Ishikawa (cell line): ENCODE results near the gene ZNF536.

ENCODE experiments used
- EGR1 ChIP-seq: IDR thresholded peaks from 2 replicates; pipeline ENCODE4 v1.6.1; 2012
- EP300 ChIP-seq: IDR thresholded peaks from 2 replicates; pipeline ENCODE4 v1.6.1; 2012; ENCODE audit warnings: borderline replicate concordance
- FOXM1 ChIP-seq: IDR thresholded peaks from 2 replicates; pipeline ENCODE4 v1.6.1; 2012; ENCODE audit warnings: low read depth, borderline replicate concordance
- NFIC ChIP-seq: IDR thresholded peaks from 2 replicates; pipeline ENCODE4 v1.6.1; 2012
- RAD21 ChIP-seq: IDR thresholded peaks from 2 replicates; pipeline ENCODE4 v1.6.1; 2012; ENCODE audit warnings: low read depth
- TCF12 ChIP-seq: IDR thresholded peaks from 2 replicates; pipeline ENCODE4 v1.6.1; 2012; ENCODE audit warnings: low read depth
- USF1 ChIP-seq: IDR thresholded peaks from 2 replicates; pipeline ENCODE4 v1.6.1; 2012
- ZBTB7A ChIP-seq: IDR thresholded peaks from 2 replicates; pipeline ENCODE4 v1.6.1; 2012; ENCODE audit warnings: low read depth
- TF ChIP-seq, protein P1 (sequence below): IDR thresholded peaks from 2 replicates; pipeline ENCODE4 v1.6.1; 2012

- TF ChIP-seq USF1 (no peak), FOXM1 (no peak), RAD21 (no peak), EGR1 (no peak), ZBTB7A (no peak), NFIC (no peak), TCF12 (no peak), EP300 (no peak)
- TF ChIP-seq, protein P1, sequence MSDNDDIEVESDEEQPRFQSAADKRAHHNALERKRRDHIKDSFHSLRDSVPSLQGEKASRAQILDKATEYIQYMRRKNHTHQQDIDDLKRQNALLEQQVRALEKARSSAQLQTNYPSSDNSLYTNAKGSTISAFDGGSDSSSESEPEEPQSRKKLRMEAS, result no peak
Measured at GRCh38 chr19:30325676-30326392, 46.4 kb upstream of the ZNF536 start.
